Measurements from ENCODE around the gene YAF2. TPM values are rescaled to one million over a fixed set of nuclear protein-coding genes. Genes with fewer than 3 reads are reported as not detected.
"Not testable (repeated sequence)": the region's sequence is repeated elsewhere in the genome, so short reads cannot be mapped to it uniquely, and the experiment has no call there.

The YAF2 gene
- total RNA-seq, 1 donor from 2014 or later, result 42.4 TPM

DNA sequence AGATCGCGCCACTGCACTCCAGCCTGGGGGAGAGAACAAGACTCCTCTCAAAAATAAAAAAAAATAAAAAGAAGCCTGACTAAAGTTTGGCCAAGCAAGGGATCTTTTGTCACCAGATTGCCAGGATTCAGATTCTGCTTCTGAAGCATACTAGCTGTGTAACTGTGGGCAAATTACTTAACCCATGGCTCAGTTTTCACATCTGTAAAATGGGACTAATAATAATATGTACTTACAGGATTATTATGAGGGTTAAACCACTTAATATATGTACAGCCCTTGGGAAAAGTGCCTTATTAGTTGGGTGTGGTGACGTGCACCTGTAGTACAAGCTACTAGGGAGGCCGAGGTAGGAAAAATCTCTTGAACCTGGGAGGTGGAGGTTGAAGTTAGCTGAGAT lies 21.7 kb upstream of the YAF2 start:
- DNase-seq (ENCODE audit: low spot score) (no peak), ATAC-seq (no peak)
- intact Hi-C loops (cut with DNase I), result no loop called here

DNA sequence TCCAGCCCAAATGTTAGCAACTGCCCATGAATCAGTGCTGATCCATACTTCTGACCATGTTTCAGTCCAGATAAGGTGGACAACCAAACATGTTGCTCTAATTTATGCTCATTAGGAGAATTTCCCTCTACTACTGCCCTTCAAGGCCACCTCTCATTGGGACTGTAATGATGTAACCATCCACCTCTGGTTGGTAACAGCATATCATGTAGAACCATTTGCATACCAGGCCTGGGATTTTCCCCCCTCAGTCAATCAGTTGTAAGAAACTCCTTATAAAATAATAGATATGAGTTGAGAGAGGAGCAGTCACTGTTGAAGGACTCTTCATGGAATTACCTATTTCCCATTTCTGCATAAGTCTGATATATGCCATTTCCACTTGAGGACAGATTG lies 17.8 kb upstream of the YAF2 start:
- ATAC-seq (no peak), DNase-seq (ENCODE audit: low spot score) (no peak)
- intact Hi-C loops (cut with DNase I), result no loop called here

DNA sequence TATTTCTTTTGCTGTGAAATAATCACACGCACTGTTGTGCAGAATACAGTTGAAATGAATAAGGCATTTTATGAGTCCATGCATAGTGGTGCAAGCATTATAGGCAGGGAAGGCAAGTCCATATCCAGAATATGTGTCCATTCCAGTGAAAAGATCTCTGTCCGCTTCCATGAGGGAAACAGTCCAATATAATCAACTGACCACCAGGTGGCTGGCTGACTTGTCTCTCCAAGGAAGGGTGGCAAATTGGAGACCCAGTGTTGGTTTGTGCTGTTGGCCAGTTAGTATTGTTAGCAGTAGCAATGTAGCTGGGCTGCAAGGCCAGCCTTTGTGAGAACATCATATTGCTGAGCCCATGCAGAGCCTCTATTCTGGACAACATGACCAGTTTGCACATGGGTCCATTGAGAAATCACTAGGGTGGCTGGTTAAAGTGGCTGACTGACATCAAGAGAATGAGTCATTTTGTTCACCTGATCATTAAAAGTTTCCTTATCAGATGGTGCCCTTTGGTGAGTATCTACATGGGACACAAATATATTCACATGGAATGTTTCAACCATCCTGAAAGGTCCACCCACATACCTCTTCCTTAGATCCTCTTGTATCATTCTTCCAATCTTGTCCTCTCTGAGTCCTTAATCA lies 17.3 kb upstream of the YAF2 start:
- ATAC-seq (no peak), DNase-seq (ENCODE audit: low spot score) (no peak)
- intact Hi-C loops (cut with DNase I), result no loop called here

DNA sequence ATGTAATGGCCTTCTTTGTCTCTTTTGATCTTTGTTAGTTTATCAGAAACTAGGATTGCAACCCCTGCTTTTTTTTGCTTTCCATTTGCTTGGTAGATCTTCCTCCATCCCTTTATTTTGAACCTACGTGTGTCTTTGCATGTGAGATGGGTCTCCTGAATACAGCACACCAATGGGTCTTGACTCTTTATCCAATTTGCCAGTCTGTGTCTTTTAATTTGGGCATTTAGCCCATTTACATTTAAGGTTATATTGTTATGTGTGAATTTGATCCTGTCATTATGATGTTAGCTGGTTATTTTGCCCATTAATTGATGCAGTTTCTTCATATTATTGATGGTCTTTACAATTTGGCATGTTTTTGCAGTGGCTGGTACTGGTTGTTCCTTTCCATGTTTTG lies 14.6 kb upstream of the YAF2 start:
- ATAC-seq; intact Hi-C loops (cut with DNase I); DNase-seq (ENCODE audit: low spot score): not testable (repeated sequence)

DNA sequence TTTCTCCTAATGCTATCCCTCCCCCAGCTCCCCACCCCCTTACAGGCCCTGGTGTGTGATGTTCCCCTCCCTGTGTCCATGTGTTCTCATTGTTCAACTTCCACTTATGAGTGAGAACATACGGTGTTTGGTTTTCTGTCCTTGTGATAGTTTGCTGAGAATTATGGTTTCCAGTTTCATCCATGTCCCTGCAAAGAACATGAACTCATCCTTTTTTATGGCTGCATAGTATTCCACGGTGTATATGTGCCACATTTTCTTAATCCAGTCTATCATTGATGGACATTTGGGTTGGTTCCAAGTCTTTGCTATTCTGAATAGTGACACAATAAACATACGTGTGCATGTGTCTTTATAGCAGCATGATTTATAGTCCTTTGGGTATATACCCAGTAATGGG lies 11.0 kb upstream of the YAF2 start:
- ATAC-seq; intact Hi-C loops (cut with DNase I); DNase-seq (ENCODE audit: low spot score): not testable (repeated sequence)

DNA sequence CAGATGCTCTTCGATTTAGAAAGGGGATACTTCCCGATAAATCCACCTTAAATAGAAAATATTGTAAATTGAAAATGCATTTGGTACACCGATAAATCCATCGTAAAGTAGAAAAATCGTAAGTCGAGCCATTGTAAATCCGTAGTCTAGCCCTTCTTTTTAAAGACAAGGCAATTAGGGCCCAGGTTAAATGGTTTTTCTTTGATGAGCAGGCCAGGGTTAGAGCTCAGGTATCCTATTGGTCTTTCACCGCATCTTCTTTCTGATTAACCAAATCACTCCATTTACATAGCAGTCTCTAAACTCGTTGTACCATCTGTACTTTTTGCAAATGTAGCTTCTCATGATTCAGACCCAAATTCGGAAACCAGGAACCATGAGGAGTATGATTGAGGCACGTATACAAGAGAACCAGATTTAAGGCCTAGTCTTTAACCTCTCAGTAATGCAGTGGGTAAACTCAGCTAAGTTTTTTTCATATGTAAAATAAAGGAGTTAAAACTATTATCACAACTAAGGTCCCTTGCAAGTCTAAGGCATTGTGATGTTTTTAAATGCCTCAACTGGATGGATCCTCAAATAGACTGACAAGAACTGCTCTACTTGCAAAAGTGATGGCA lies 2.2 kb upstream of the YAF2 start:
- no peak for ATAC-seq
- no peak for DNase-seq (ENCODE audit: low spot score)
- intact Hi-C loops (cut with DNase I), result no loop called here

DNA sequence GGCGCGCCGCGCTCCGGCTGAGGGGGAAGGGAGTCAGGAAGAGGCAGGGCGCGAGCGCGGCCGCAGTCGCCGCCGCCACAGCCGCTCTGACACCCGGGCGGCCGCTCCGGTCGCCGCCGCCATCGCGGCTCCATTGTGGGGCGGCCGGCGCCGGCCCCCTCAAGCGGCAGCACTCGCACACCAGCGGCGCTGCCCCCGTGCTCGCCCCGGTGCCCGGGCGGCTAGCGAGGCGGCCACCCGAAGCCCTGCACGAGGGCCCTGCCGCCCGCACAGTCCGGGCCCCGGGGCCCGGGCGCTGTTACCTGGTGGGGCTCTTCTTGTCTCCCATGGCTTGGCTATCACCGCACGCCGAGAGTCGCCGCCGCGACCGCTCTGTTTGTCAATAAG lies 202 bp downstream of the YAF2 start:
- intact Hi-C loops (cut with DNase I), result no loop called here
- DNase-seq (ENCODE audit: low spot score), result no peak
- no peak for ATAC-seq

DNA sequence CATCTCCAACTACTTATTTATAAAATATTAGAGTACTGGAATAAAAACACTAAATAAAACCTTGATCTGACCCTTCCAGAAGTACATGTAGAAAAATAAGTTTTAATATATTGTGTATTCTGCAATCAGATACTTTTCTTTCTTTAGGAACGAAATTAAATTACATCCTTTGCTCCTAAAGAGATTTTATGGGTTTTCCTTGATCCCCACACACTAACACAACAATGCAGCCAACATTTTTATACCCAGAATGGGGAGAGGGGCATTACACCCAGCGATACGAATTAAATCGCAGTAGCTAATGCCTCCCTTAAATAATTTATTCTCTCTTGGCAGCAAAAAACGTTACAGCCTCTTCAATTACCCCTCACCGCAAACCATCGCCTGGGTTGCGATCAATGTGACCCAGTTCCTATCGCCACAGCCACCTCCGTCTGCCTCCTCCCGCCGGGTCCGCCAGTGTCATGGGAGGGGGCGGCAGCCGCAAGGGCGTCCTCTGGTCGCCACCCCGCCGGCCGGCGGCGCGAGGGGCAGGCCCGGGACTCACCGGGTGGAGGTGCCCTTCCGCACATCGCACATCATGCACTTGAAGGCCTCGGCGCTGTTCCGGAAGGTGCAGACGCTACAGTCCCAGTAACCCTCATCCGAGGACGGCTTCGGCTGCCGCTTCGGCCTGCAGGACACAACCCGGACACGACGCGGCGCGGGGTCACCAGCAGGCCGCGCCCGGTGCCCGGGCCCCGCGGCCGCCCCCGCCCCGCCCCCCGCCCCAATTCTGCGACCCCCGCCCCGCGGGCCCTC lies 796 bp downstream of the YAF2 start:
- DNase-seq (ENCODE audit: low spot score) (peak; percentile 77), ATAC-seq (peak; percentile 73)
- intact Hi-C loops (cut with DNase I), result no loop called here

DNA sequence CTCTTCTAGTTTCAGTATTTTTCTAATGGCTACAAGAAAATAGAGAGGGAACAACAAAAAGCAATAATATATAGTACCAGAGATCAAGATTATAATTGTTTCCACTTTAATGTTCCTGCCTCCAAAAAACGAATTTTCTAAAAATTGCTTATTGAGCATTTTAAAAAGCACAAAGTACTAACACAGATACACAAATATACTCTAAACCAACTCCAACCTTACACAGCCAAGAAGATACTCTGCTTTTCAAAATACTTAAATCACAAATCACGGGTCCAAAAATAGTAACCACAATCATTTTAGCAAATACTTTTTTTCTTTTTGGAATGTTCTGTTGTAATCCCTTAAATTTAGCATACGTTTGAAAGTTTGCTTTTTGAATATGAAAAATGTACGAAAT lies 2.0 kb downstream of the YAF2 start:
- DNase-seq (ENCODE audit: low spot score) (no peak), ATAC-seq (no peak)
- intact Hi-C loops (cut with DNase I), result no loop called here

DNA sequence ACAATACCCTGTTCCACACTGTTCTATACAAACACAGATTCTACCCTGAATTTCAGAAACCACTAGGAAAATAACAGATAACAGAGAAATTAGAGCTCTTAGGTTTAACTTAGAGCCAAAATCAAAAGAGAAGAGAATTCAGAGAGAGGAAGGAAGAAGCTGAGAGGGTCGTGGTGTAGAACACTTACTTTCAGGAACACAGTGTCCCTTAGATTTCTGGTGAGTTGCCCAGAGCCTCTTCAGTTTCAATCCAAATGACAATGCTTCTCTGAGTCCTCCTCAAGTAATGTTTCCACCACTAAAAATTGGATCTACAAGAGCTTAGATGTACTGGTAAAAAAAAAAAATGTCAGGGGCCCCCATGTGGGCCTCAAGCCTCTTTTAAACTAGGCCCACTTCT lies 2.6 kb downstream of the YAF2 start:
- DNase-seq (ENCODE audit: low spot score) (no peak), ATAC-seq (peak; percentile 72)
- intact Hi-C loops (cut with DNase I), result no loop called here

DNA sequence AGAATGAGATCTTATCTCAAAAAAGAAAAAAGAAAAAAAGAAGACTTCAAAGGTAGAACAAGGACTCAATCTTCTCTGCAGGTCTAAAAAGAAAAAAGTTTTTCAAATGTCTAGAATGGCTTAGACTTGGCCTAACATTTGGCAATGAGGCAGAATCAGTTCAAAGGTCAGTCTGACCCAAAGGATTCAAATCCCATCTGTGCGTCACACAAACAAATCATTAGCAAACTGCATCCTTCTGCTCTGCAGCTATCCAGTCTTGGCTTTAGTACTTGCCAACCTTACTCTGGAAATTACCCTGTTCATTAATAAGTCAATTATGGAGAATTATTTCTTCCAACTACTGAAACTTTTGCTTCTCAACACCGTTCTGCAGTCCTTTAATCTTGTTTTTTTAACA lies 3.1 kb downstream of the YAF2 start:
- intact Hi-C loops (cut with DNase I), result no loop called here
- ATAC-seq (peak; percentile 60), DNase-seq (ENCODE audit: low spot score) (no peak)

DNA sequence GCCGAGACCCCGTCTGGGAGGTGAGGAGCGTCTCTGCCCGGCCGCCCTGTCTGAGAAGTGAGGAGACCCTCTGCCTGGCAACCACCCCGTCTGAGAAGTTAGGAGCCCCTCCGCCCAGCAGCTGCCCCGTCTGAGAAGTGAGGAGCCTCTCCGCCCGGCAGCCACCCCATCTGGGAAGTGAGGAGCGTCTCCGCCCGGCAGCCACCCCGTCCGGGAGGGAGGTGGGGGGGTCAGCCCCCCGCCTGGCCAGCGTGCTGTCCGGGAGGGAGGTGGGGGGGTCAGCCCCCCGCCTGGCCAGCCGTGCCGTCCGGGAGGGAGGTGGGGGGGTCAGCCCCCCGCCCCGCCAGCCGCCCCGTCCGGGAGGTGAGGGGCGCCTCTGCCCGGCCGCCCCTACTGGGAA lies 10.5 kb downstream of the YAF2 start:
- DNase-seq (ENCODE audit: low spot score); intact Hi-C loops (cut with DNase I); ATAC-seq: not testable (repeated sequence)

DNA sequence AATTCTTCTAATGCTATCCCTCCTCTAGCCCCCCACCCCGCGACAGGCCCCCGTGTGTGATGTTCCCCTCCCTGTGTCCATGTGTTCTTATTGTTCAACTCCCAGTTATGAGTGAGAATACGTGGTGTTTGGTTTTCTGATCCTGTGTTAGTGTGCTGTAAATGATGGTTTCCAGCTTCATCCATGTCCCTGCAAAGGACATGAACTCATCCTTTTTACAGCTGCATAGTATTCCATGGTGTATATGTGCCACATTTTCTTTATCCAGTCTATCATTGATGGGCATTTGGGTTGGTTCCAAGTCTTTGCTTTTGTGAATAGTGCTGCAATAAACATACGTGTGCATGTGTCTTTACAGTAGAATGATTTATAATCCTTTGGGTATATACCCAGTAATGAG lies 13.5 kb downstream of the YAF2 start:
- ATAC-seq; intact Hi-C loops (cut with DNase I); DNase-seq (ENCODE audit: low spot score): not testable (repeated sequence)

DNA sequence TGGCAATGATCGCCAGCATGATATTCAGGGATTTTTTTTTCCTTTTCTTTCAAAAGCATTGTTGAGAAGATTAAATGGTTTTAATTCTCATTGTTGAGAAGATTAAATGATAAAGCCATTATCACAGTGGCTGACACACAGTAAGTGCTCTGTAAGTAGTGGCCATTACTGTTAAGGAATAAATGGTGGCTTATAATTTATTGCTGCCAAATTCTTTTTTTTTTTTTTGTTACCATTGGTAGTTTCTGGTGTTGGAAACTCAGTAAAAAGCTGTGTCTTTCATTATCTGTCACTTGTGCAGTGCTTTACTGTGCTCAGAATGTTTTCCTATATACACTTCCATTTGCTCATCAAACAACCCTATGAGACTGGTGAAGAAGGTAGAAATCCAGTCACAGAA lies 15.3 kb downstream of the YAF2 start:
- DNase-seq (ENCODE audit: low spot score), result no peak
- intact Hi-C loops (cut with DNase I), result no loop called here

DNA sequence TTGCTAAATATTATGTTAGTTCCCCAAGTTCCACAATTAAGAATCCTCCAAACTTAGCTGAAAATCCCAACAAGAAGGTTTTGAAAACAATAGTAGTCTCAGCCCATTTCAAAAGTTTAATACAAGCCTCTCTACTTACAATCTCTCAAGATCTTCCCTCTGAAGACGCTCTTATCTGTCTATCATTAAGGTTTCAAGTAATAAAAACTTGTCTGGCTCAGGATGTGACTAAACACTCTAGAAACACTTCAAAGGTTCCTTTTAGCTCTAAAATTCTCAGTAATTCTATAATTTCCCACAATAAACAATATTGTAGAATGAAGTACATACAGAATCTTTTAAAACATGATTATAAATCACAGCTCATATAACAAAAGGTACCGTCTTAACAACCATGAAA lies 16.3 kb downstream of the YAF2 start:
- DNase-seq (ENCODE audit: low spot score) (no peak), ATAC-seq (no peak)
- intact Hi-C loops (cut with DNase I), result no loop called here

More for the DNA sequence above, 15.3 kb downstream of the YAF2 start:
- no peak for ATAC-seq

DNA sequence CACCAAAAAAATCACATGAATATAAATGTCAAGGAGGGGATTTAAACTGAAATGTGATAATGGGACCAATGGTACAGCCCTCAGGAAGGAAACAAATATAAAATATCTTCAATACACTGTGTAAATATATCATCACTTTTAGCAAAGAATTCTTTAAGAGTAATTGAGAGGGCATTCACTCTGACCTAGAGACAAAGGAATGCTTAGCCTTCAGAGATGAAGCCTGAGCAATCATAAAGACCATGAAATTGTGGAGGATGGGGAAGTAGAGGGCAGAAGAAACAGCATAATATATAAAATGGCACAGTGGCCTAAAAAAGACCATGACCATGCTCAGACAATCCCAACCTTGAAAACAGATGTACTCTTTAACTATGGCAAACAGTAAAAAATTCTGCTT lies 20.4 kb downstream of the YAF2 start:
- DNase-seq (ENCODE audit: low spot score), result no peak
- intact Hi-C loops (cut with DNase I), result no loop called here
- ATAC-seq, result no peak

DNA sequence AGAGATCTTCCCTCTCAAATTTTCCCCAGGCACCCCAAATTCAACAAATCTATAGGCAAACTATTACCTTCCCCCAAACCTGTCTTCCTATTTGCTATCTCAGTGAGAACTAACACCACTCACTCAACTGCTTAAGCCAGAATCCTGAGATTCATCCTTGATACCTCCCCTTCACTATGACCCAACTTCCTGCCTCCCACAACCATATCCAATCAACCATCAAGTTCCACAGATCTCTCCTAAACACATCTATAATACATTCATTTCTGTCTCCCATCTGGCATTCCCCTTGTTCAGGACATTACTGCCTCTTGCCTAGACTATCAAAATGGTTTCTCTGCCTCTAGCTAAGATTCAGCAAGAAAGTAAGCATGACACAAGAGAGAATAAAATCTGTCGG lies 21.3 kb downstream of the YAF2 start:
- intact Hi-C loops (cut with DNase I), result no loop called here
- DNase-seq (ENCODE audit: low spot score) (no peak), ATAC-seq (no peak)

DNA sequence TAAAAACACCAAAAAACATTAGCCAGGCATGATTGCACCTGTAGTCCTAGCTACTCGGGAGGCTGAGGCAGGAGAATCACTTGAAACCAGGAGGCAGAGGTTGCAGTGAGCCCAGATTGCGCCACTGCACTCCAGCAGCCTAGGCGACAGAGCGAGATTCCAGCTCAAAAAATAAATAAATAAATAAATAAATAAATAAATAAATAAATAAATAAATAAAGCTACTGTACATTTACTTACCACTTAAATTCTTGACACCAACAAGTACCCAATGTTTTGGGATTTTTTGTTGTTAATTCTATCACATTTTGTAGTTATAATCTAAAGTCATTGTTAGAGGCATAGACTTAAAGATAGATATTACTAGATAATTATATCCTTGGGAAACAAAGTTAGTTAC lies 22.3 kb downstream of the YAF2 start:
- ATAC-seq; intact Hi-C loops (cut with DNase I); DNase-seq (ENCODE audit: low spot score): not testable (repeated sequence)

DNA sequence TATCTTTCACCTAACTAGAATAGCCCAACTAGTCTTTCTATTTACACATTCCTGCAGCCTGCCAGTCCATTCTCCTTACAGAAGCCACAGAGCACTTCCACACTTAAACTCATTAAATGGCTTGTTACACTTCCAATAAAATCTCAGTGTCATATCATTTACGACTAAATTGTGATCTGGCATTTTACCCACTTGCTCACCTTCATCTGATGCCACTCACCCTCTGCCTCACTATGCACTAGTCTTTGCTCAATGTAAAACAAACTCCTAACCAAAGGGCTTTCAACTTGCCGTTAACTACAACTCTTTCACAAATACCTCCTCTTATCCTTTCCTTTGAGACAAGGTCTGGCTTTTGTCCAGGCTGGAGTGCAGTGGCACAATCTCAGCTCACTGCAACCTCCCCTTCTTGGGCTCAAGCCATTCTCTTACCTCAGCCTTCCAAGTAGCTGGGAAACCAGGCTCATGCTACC lies 24.1 kb downstream of the YAF2 start:
- ATAC-seq, result peak; percentile 63
- intact Hi-C loops (cut with DNase I), result no loop called here
- no peak for DNase-seq (ENCODE audit: low spot score)

DNA sequence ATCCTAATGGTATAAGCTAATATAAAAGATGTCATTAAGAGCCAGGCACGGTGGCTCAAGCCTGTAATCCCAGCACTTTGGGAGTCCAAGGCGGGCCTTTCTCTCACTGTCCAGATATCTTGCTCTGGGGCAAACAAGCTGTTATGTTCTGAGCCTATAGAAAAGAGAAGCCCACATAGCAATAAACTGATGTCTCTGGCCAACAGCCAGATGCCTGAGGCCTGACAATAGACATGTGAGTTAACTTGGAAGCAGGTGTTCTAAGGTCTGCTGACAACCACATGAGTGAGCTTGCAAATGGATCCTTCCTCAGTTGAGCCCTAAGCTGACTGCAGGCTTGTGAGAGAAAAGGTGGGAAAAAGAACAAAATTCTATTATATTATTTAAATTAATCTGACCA lies 25.0 kb downstream of the YAF2 start:
- no peak for DNase-seq (ENCODE audit: low spot score)

More for the DNA sequence above, 25.0 kb downstream of the YAF2 start:
- intact Hi-C loops (cut with DNase I), result no loop called here
- no peak for ATAC-seq
